Spleen (tissue), 11 donors: ENCODE data around the gene EFNA2. TPM values are rescaled to one million over a fixed set of nuclear protein-coding genes. Genes with fewer than 3 reads are reported as not detected.

Experiments
- DNase-seq: peaks from one replicate; pipeline ENCODE4 v3.0.0-alpha.2; 2020
- H3K27ac ChIP-seq, 8 donors: fragments of 200-600 bp; sonication (generic) in 7 of 8; 1 replicate in 4 of 8; 2 replicates in 4 of 8; pipeline versions ENCODE4 v1.5.0 to v1.8.0; 2016 to 2021; ENCODE audit warnings: inconsistent platforms in 4 of 8, mild to moderate bottlenecking in 4 of 8, moderate library complexity in 1 of 8
- H3K27me3 ChIP-seq, 7 donors: fragments of 200-600 bp; sonication (generic) in 6 of 7; replicated peaks in 1 of 7; 1 replicate in 4 of 7; 2 replicates in 3 of 7; pipeline versions ENCODE4 v1.5.0 to v1.8.0; 2016 to 2021; ENCODE audit warnings: inconsistent platforms in 3 of 7, mild to moderate bottlenecking in 1 of 7
- H3K36me3 ChIP-seq, 6 donors: fragments of 200-600 bp; sonication (generic) in 5 of 6; 1 replicate in 4 of 6; 2 replicates in 2 of 6; pipeline versions ENCODE4 v1.5.0 to v1.8.0; 2016 to 2021; ENCODE audit warnings: inconsistent platforms in 2 of 6
- H3K4me1 ChIP-seq, 6 donors: fragments of 200-600 bp; sonication (generic) in 5 of 6; 1 replicate in 3 of 6; 2 replicates in 3 of 6; pipeline versions ENCODE4 v1.5.0 to v1.8.0; 2016 to 2021; ENCODE audit warnings: inconsistent platforms in 3 of 6
- H3K4me3 ChIP-seq, 8 donors: fragments of 200-600 bp; sonication (generic) in 7 of 8; 1 replicate in 4 of 8; 2 replicates in 4 of 8; pipeline versions ENCODE4 v1.5.0 to v1.8.0; 2016 to 2021; ENCODE audit warnings: inconsistent platforms in 4 of 8, mild to moderate bottlenecking in 4 of 8, moderate library complexity in 2 of 8
- H3K9me3 ChIP-seq, 8 donors: fragments of 200-600 bp; sonication (generic) in 7 of 8; 1 replicate in 4 of 8; 2 replicates in 4 of 8; pipeline versions ENCODE4 v1.5.0 to v1.8.0; 2016 to 2021; ENCODE audit warnings: inconsistent platforms in 4 of 8
- POLR2A ChIP-seq, 3 donors: fragments of 450-650 bp; IDR thresholded peaks; one replicate each; pipeline ENCODE4 v1.5.1; 2017; ENCODE audit warnings: antibody characterized with exemption in 3 of 3, mild to moderate bottlenecking in 1 of 3
- POLR2AphosphoS5 ChIP-seq, 3 donors: sonication (generic); formaldehyde crosslinking; IDR thresholded peaks; one replicate each; pipeline ENCODE4 v1.5.1; 2017; ENCODE audit warnings: antibody characterized with exemption in 3 of 3
- WGBS, 5 donors: extraction: QIAGEN DNeasy Blood & Tissue Kit in 3 of 5; methylation state at CpG; one replicate each; pipeline versions ENCODE4 v1.1.5 to v1.1.7; 2013 to 2018; 5-methylcytosine and 5-hydroxymethylcytosine counted together
- intact Hi-C: fragments of 100-400 bp; cut with DNase I; formaldehyde crosslinking; loops from one replicate; pipeline ENCODE4 v1.15.0; 2023; ENCODE audit warnings: low total_unique reads
- polyA plus RNA-seq, 3 donors: library from polyadenylated mRNA; stranded (reverse); fragments of 200-250 nt; gene quantifications; one replicate each; pipeline ENCODE4 v1.2.1, GENCODE V29; 2013
- total RNA-seq, 7 donors: library from RNA; depleted of rRNA in 3 of 7; stranded (reverse); fragments of >200 nt in 3 of 7; fragmentation: NEBNext Ultra II Directional in 4 of 7; extraction: Animal tissue kit (Norgen Biotek cat#: 25700) in 4 of 7; gene quantifications; one replicate each; pipeline versions ENCODE4 v1.1.0 to v1.2.1, GENCODE V29; 2016 to 2021
- TF ChIP-seq, protein P1 (sequence below), 11 experiments: fragments of 200-600 bp in 7 of 11; fragments of 450-650 bp in 4 of 11; sonication (generic) in 4 of 11; IDR thresholded peaks in 8 of 11; conservative IDR thresholded peaks in 3 of 11; 1 replicate in 7 of 11; 2 replicates in 4 of 11; pipeline versions ENCODE4 v1.4.0 to v1.8.0; 2016 to 2021; ENCODE audit warnings: antibody characterized with exemption in 11 of 11, inconsistent platforms in 4 of 11, mild to moderate bottlenecking in 1 of 11
- donor health status: healthy with polysubstance abuse.
- donor health status: DM: no; HTN: no; CAD: no; lungs with moderate emphysema.
- donor health status: DM: no; HTN: no; CAD: no.
- donor health status: Bipolar disorder and iron deficiency.
- donor health status: healthy.
- donor health status: DM: no; HTN: no; CAD: no.
- donor health status: DM: yes; HTN: yes; CAD: no.

Gene EFNA2
- total and polyA plus RNA-seq, 10 donors: not detected

DNA sequence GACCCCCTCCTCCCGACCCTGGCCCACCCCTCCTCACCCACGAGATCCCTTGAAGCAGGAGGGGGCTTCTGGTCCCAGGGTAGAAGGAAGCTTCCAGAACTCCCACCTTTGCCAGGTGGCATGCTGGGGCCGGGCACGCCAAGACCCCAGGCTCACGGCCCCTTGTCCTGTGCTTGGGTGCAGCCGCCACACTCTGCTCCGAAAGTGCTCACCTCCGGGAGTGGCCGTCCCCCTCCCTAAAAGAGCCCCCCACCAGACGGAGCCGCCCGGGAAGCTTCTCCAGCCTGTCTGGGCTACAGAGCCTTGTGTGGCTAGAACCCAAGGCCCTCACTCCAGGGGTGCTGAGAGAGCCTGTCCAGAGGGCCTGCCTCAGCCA lies 1.8 kb upstream of the EFNA2 start:
- no peak for DNase-seq
- intact Hi-C loops: loop anchor here (10.0 kb wide), 1 partner anchor 91 kb away; no protein-coding TSS in a partner anchor

DNA sequence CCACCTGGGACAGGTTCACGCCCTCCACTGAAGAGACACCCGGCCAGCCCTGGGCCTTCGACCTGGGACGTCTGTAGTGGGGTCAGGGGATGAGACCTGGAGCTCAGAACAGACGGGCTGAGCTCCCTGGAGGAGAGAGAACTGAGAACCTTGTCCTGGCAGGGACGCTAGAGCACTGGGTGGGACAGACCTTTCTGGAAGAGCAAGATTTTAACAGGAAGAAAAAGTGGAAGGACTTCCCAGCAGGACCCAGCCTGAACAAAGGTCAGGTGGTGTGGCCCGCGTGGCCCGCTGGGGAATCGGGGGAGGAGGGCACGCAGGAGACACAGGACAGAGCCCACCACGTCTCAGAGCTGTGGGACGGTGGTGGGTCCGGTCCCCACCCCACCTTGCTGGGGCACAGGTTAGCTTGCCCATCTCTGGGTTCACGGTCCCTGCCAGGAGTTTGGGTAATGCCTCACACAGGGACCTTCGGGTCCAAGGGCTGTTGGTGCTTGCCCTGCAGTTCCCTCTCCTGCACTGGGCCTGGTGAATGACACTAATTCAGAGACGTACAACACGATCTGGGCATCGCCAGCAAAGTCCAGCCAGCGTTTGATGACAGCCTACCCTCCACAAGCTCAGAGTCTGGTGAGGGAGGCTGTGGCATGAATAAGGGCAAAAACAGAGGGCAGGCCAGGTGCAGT lies 1.2 kb upstream of the EFNA2 start:
- TF ChIP-seq POLR2A (IDR thresholded peaks at IDR 0.05) (no peak), POLR2AphosphoS5 (IDR thresholded peaks at IDR 0.05) (no peak)
- TF ChIP-seq, protein P1, sequence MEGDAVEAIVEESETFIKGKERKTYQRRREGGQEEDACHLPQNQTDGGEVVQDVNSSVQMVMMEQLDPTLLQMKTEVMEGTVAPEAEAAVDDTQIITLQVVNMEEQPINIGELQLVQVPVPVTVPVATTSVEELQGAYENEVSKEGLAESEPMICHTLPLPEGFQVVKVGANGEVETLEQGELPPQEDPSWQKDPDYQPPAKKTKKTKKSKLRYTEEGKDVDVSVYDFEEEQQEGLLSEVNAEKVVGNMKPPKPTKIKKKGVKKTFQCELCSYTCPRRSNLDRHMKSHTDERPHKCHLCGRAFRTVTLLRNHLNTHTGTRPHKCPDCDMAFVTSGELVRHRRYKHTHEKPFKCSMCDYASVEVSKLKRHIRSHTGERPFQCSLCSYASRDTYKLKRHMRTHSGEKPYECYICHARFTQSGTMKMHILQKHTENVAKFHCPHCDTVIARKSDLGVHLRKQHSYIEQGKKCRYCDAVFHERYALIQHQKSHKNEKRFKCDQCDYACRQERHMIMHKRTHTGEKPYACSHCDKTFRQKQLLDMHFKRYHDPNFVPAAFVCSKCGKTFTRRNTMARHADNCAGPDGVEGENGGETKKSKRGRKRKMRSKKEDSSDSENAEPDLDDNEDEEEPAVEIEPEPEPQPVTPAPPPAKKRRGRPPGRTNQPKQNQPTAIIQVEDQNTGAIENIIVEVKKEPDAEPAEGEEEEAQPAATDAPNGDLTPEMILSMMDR (IDR thresholded peaks at IDR 0.05 in 8 of 11, conservative IDR thresholded peaks at IDR 0.05 in 3 of 11): no peak
- Histone ChIP-seq H3K36me3 (peaks cover 0 to 13% (median 4%) of the 10 kb centered on the region in 6 donors), H3K4me1 (peaks cover 4 to 50% (median 35%) of the 10 kb centered on the region in 6 donors), H3K27ac (no peak overlapping the region), H3K9me3 (no peaks in the 10 kb centered on the region), H3K4me3 (no peak overlapping the region), H3K27me3 (peaks cover 4 to 67% (median 61%) of the 10 kb centered on the region in 7 donors)
- 71 to 75% (median 73%) methylated on average over 17 to 20 of the region's 20 CpGs for WGBS, 5 donors
- DNase-seq: no peak
- intact Hi-C loops: loop anchor here (10.0 kb wide), 1 partner anchor 90 kb away; no protein-coding TSS in a partner anchor

More for the DNA sequence above, 1.8 kb upstream of the EFNA2 start:
- H3K36me3 ChIP-seq: peaks cover 0 to 19% (median 9%) of the 10 kb centered on the region in 6 donors
- H3K9me3 ChIP-seq: no peaks in the 10 kb centered on the region
- no peak overlapping the region for H3K27ac ChIP-seq
- peaks cover 4 to 62% (median 56%) of the 10 kb centered on the region in 7 donors for H3K27me3 ChIP-seq
- 65 to 84% (median 82%) methylated on average over 8 to 12 of the region's 12 CpGs for WGBS, 5 donors
- no peak for TF ChIP-seq POLR2AphosphoS5 (IDR thresholded peaks at IDR 0.05)
- no peak for TF ChIP-seq POLR2A (IDR thresholded peaks at IDR 0.05)
- TF ChIP-seq, protein P1 (IDR thresholded peaks at IDR 0.05 in 8 of 11, conservative IDR thresholded peaks at IDR 0.05 in 3 of 11): no peak
- peaks cover 4 to 55% (median 37%) of the 10 kb centered on the region in 6 donors for H3K4me1 ChIP-seq
- H3K4me3 ChIP-seq: no peak overlapping the region

DNA sequence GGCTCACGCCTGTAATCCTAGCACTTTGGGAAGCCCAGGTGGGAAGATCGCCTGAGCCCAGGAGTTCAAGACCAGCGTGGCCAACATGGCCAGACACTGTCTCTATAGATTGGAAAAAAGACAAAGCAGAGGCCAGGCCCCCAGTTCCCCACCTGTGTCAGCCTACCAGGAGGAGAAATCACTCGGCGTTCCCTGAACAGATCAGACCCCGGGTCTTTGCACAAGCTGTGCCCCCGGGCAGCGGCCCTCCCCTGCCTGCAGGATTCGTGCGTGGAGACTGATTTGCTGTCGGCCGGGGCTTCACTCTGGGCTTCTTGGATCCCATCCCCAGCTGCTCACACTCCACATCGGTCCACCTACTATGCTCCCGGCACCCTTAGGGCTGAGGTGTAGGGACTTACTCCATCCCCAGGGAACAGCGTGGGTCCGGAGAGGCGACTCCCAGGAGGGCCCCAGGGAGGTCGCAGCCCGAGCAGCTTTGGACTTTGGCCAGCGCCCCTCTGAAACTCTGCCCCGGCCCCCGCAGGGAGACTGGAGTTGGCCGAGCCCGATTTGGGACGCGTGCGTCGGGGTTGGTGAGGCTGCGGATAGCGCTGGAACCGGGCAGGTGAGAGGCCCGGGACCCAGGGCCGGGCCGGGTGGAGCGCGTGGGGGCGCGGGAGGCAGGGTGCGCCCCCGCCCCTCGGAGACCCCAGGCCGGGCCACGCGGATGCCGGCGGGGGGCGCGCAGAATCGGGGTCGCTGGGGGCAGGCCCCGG lies 515 bp upstream of the EFNA2 start:
- Histone ChIP-seq H3K9me3 (no peaks in the 10 kb centered on the region), H3K4me3 (peak overlapping the region in 1 of 8 donors; percentile 58), H3K4me1 (peaks cover 0 to 43% (median 28%) of the 10 kb centered on the region in 6 donors), H3K36me3 (peaks cover 0 to 6% (median under 1%) of the 10 kb centered on the region in 6 donors), H3K27me3 (peaks cover 4 to 75% (median 68%) of the 10 kb centered on the region in 7 donors), H3K27ac (no peak overlapping the region)
- WGBS, 5 donors: 17 to 58% (median 23%) methylated on average over 13 to 51 of the region's 51 CpGs
- DNase-seq: peak; percentile 66
- intact Hi-C loops: loop anchor here (10.0 kb wide), 1 partner anchor 90 kb away; no protein-coding TSS in a partner anchor
- TF ChIP-seq, protein P1 (IDR thresholded peaks at IDR 0.05 in 8 of 11, conservative IDR thresholded peaks at IDR 0.05 in 3 of 11): no peak
- TF ChIP-seq POLR2A (IDR thresholded peaks at IDR 0.05) (no peak), POLR2AphosphoS5 (IDR thresholded peaks at IDR 0.05) (no peak)
